HT-29 (cell line): ENCODE data around the gene CMPK1. TPM values are rescaled to one million over a fixed set of nuclear protein-coding genes. Genes with fewer than 3 reads are reported as not detected.

Experiments used
- DNase-seq: peaks from one replicate; pipeline ENCODE4 v3.0.0-alpha.2; 2015; ENCODE audit warnings: low spot score
- total RNA-seq: library from RNA; depleted of rRNA; stranded (reverse); fragments of >200 nt; shearing (Covaris generic); gene quantifications from 2 replicates; pipeline ENCODE4 v1.2.3, GENCODE V29; 2014

The CMPK1 gene
- total RNA-seq, 1 experiment from 2014 or later: 51.4 TPM

DNA sequence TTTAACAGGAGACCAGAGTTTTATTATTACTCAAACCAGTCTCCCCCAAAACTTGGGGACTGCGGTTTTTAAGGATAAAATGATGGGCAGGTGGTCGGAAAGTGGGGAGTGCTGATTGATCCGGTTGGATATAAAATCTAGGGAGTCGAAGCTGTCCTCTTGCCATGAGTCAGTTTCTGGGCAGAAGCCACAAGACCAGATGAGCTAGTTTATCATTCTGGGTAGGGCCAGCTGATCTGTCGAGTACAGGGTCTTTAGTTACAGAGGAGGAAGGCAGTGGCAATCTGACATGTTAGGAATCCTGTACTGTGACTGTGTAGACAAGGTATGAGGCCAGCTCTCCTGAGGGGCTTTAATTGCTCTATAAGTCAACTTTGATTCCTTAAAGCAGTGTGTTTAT is 59.6 kb downstream of the CMPK1 start:
- DNase-seq: no peak

DNA sequence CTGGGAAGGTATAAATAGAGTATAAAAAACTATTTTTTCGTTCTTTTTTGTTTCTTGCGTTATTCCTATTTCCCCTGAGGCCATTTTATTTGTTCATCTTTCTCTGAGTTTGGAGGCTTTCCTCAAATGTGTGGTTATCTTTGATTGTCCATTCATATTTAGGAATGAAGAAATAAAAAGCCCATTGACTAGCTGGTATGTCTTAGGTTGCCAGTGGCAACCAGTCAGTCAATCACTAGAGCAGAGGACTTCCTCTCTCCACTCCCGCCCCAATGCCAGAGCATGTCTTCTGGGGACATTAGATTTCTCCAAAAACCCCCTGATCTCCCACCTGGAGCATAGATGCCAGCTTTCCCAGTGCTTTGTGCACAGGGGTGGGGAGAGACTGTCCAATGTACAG is 61.8 kb downstream of the CMPK1 start:
- no peak for DNase-seq

DNA sequence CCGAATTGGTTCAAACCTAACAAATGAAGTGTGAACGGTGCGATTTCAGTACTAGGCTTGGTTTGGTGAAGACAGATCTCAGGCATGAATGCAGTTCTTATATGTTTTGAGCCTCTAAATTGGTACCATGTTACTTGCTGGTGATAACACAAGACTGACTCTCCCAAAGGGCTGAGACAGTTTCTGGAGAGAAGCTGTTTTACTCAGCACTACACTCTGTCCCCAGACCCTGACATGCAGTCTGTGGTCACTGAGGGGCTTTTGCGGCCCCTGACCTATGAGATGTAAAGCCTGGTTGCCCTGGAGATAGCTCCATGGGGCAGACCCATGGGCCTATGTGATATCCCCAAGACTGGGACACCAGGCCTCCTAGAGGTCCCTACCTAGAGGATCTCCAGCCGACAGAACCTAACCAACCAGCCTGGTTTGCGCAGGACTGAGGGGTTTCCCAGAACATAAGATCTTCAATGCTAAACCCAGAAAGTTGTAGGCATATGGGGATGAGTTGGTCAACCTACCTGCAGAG is 63.1 kb downstream of the CMPK1 start:
- DNase-seq: no peak

DNA sequence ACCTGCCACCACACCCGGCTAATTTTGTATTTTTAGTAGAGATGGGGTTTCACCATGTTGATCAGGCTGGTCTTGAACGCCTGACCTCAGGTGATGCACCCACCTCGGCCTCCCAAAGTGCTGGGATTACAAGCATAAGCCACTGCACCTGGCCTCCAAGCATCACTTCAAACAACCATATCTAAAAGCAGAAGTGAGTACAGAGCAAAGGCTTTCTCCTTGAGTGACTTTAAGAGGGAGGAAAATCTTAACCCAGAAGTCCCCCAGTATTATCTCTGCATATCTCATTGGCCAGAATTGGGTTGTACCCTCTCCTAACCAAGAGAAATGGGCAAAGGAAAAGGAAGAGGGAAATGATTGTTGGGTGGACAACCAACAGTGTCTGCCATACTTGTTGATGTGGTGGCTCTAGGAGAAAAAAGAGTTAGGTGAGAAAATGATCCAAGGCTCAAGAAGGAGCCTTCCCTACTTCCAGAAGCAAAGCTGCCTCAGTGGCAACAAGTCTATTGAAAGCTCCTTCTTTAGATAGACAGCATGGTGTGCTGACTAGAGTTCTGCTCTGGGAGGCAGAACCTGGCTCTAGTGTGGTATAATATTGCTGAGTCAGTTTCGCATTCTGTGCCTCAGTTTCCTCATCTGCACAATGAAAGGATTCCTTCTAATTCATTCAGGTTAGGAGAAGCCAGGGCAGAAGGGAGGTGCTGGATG is 65.7 kb downstream of the CMPK1 start:
- no peak for DNase-seq

DNA sequence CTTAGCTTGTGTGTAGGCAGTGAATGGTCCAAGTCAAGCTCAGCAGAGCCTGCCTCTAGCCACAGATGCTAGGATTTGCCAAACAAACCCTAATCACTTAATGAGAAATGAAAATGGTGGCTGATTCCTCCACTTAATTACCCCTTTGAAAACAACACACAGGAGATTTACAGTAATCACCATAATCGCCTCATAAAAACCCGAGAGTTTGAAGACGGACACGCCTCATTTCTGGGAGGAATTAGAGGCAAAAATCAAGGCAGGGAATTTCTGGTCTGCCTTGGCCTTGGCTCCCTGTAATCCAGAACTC is 66.2 kb downstream of the CMPK1 start:
- DNase-seq: no peak

DNA sequence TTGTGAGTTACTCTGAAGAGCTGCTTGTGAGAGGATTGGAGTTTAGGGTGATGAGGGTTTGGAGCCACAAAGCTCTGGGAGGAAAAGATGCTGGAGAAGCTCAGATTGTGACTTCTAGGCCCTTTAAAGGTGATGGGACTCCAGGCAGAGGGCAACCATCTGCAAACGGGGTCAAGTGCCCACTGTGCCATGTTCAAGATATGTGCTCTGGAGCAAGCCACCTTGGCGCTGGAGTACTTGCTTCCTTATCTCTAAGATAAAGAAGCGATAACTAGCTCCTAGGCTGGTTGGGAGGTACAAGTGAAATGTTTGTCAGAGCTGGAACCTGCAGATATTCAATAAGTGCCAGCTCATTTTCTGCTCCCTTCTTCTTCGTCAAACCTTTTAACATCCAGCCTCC is 68.2 kb downstream of the CMPK1 start:
- no peak for DNase-seq

DNA sequence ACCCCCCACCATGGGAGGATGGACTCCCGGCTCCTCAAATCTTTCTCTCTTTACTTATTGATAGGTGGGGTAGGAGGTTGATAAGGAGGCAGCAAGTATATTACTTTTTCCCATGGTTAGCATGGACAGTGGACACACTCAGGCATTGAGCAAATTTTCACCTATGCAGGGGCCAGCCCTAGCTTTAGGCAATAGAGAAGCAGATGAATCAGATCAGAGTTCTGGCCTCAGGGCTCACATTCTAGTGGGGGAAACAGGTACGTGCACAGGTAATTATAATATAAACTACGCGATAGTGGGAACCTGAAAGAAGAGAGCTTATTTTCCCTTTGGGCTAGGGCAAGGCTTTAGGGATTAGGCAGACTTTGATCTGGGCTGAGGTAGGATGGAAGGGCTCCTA is 69.0 kb downstream of the CMPK1 start:
- no peak for DNase-seq

DNA sequence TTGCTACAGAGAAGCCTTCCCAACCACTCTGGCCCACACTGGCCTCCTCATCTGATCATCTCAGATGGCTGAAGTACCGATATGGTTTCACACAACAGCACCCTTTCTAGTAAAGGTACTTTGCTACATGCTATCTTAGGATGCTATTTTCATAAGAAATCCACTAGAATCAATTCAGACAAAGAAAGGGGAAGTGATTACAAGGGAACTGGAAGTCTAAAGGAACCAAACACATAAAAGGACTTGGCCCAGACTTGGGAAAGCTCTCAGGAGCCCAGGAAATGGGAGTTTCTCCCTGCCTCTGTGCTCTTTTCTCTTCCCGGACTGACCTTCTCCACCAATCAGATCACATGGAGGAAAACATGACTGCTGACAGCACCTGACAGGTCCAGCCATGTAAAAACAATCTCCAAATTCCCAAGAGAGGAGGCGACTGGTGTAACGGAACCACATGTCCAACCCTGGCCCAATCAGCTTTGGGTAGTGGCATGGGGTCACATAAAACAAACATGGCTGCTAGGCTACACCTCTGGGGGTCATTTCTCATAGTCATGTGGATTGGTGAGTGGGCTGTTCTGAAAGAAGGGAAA is 69.8 kb downstream of the CMPK1 start:
- DNase-seq: no peak

DNA sequence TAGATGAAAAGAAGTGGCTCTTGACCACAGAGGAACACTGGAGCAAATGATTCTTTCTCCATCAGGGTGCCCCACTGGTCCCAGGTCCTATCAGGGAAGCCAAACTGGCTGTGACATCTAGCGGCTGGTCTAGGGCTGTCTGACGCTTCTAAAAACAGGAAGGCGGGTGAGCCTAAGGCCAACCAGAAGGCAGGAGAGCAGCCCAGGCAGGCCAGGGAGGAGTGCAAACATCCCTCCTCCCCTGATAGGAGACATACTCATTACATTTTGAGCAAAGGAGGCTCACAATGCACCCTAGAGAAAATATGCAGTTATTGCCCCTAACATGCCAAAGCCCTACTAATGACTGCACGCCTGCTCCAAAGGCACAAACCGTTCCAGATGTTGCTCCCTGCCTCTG is 72.1 kb downstream of the CMPK1 start:
- no peak for DNase-seq

DNA sequence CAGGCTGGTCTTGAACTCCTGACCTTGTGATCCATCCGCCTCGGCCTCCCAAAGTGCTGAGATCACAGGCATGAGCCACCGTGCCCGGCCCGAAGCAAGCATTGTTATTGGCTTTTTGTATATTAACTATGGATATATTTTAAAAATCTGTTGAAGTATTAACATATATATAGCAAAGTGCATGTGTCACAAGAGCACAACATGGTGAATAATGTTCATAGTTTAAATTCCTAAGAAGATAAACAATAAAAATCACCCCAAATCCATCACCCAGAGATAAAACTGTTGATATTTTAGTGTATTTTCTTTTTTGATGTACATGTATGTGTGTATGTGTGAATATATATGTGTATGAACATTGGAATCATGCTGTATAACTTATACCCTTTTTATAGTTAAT is 73.4 kb downstream of the CMPK1 start:
- no peak for DNase-seq

DNA sequence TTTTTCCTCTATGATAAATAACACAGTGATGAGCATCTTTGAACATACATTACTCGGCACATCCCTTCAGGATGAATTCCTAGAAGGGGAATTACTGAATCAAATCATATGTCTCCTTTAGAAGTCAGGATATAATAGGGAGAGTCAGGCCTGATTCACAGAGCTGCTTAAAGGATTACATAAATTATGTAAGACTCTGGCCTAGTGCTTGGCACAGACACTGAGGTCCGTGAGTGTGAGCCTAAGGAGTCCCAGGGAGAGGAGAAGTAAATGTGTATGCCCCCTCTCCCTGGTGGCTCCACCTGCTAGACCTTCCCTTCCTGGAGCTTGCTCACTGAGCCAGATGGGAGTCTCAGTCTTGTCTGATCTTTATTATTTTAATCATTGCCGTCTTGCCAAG is 73.9 kb downstream of the CMPK1 start:
- DNase-seq: no peak

DNA sequence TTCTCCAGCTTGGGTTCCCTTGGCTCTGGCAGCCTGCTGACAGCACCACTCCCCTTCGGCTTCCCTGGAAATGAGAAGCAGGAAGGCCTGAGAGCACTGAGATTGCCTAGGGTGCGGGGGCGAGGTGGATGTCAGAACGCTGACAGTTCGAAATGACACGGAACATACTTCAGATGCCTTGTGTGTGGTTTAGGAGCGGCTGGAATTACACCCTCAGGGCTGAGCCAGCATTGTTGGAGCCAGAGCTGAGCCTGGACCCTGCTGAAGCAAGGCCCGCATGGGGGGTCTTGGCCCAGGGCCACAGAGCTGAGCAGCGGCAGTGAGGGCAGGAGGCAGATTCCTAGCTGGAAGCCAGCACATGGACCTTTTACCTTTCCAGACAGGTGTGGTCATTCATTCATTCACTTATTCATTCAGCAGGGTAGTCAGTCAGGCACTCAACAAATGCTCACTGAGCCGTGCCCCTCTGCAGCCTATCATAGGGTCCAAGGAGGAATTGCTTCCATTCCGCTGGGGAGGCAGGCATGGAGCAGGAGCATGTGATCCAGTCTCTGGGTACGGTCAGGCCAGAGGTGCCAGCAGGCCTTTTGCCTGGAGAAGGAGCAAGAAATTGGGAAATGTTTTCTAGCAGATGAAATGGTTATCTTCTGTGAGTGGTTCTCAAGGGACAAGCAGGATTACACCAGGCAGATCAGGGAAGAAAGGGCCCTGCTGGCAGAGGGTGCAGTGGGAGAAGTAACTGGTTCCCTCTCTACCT is 75.9 kb downstream of the CMPK1 start:
- DNase-seq: no peak

DNA sequence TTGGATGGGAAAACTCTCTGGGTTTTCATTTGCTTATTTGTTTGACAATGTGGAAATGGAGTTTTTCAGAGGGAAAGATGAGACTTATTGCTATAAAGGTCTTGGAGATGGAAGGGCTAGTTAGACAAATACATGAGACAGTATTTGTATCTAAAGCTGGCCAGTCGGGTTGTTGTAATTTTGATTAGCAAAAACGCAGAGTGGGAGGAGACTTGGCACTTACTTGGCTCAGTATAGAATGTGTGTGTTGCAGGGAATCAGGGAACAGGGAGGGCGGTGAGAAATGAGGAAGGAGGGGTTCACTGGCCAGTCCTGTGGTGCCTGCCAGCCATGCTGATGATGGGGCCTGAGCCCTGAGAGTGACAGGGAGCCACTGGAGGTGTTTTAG is 76.5 kb downstream of the CMPK1 start:
- DNase-seq: no peak

DNA sequence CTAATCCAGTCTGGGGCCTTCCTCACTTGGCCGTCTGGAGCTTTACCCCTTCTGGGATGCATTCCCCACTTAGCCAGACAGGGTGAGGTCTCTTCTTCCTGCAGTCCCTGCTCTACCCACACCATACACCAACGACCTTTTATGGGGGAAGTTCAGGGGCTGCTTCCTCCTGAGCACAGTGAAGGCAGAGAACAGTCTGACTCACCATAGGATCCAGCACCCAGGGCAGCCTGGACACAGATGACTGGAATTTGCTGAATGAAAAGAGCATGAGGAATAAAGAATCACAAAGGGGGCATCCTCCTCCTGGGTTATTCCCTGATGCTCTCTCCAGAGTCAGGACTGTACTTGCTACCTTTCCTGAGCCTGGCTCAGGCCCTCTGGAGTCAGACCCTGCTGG is 77.8 kb downstream of the CMPK1 start:
- no peak for DNase-seq

DNA sequence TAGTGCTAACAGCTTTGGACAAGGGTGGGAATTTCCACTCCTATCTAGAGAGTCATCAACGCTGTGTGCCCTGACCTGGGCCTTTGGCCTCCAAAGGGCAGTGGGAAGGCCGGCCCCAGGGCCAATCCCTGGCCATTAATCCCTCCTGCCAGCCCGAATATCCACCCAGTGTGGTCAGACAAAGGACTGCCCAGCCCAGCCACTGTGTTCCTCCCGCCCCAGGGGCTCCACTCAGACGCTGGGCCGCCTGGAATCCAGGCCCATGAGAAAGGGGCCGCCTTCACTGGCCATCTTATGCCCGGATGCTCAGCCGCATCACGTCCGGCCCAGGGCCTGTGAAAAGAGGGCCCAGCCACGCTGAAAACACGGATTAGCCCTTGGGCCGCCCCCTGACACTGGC is 78.8 kb downstream of the CMPK1 start:
- no peak for DNase-seq

DNA sequence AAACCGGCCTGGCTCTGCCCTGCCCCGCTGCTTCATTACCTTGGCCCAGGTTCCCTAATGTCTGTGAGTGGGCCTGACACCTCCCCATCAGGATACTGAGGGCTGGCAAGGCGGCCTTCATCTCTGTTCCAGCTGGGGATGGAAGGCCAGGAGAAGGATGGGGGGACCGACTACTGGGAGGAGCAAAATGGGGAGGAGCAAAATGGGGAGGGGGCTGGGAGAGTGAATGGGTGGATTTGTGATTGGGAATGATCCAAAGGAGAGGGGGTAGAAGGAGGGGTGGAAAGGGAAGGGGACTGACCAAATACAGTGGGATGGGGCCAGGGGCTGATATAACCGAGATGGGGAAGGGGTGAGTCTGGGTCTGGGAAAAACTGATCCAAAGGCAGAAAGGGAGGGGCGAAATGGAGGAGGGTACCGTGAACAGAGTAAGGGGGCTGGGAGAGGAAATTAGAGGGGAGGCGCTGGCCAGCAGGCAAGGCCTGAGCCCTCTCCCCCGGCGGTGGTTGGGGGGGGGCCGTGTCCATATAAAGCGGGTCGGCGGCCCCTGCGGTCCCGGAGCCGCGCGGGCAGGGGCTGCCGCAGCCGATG is 82.2 kb downstream of the CMPK1 start, which contains the start of gene FOXE3:
Gene FOXE3 (plus strand): TSS at position 558 of the 591 bp plus-strand sequence. CDS start 31 bp downstream, at position 589.
- DNase-seq: no peak

DNA sequence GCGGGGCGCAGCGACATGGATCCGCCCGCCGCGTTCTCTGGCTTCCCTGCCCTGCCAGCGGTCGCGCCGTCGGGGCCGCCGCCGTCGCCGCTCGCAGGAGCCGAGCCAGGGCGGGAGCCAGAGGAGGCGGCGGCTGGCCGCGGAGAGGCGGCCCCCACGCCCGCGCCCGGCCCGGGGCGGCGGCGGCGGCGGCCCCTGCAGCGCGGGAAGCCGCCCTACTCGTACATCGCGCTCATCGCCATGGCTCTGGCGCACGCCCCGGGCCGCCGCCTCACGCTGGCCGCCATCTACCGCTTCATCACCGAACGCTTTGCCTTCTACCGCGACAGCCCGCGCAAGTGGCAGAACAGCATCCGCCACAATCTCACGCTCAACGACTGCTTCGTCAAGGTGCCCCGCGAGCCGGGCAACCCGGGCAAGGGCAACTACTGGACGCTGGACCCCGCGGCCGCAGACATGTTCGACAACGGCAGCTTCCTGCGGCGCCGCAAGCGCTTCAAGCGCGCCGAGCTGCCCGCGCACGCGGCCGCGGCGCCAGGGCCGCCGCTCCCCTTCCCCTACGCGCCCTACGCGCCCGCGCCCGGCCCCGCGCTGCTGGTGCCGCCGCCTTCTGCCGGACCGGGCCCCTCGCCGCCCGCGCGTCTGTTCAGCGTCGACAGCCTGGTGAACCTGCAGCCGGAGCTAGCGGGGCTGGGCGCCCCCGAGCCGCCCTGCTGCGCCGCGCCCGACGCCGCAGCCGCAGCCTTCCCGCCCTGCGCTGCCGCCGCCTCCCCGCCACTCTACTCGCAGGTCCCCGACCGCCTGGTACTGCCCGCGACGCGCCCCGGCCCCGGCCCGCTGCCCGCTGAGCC is 83.0 kb downstream of the CMPK1 start:
- DNase-seq: no peak

DNA sequence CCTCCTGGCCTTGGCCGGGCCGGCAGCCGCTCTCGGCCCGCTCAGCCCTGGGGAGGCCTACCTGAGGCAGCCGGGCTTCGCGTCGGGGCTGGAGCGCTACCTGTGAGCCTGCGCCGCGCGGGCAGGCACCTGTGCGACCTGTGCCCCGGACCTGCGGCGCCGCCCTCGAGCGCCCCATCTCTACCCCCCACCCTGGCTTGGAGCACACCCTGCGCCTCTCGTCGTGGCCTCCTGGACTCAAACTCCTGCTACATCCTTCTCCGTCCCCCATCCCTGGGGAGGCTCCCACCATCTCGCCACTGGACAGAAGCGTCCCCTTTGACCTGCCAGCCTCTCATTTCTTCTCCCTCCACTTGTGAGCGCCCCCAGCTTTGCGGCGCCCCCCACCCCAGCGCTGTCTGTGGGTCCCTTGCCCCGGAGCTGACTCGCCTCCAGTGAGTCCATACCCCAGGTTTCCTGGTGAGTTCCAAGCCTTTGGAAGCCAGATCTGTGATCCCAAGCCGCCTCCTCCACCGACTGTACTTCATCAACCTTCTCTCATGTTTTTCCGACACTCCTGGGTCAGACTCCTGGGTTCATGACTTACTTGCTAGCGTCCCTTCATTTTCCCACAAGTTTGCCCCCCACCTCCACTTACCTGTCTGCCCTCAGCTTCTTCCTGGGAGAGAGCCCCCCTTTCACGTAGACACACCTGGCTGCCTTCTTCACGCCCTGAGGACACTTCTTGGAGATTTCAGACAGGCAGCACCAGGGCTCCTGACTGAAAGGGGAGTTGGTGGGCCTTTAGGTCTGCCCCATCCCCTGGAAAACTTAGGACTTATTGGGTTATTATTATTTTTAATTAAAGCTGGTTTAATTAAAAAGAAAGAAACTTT is 83.8 kb downstream of the CMPK1 start:
- no peak for DNase-seq

DNA sequence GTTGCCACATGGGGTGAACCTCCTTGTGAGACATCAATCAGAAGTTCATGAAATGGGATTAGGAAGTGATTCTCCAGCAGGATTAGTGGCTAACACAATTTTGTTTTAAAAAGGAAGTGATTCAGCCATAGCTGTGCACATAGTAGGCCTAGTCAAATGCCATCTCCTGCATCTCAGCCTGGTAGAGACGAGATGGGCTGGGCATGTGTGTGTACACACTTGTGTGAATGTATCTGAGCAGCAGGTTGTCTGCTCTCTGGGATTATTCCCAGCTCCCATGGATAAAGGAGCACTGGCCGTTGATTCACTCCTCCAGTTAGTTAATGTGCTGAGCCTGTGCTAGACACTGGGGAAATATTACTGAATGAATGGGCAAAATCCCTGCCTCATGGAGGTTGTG is 84.5 kb downstream of the CMPK1 start:
- DNase-seq: no peak

DNA sequence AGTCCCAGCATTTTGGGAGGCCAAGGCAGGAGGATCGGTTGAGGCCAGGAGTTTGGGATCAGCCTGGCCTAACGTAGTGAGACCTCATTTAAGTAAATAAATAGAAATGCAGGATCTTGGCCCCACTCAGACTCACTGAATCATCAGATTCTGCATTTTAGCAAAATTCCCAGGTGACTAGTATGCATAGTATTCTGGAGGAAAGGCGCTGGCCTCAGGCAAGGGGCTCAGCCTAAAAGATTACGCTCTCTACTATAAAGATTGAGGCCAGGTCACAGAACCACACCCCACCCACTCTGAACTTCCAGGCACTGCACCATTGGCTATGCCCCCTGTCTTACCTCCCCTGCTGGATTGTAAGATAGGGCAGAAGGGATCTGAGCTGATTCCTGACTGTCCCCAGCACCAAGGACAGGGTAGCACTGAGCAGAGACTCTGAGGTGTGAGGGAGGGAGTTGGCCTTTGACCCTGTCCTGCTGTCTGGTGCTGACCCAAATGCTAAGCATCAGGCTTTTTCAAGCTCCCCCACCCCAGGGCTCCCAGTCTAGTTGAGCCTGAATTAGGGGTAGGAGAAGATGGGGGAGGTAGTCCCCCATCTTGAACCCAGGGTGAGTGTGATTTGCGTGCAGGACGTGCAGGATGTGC is 85.2 kb downstream of the CMPK1 start:
- DNase-seq: no peak
